H1 (cell line): ENCODE data around the gene RAB7B. TPM values are rescaled to one million over a fixed set of nuclear protein-coding genes. Genes with fewer than 3 reads are reported as not detected.

Experiments
- POLR2A ChIP-seq, 2 experiments: IDR thresholded peaks; 1 replicate in 1 of 2; 2 replicates in 1 of 2; pipeline ENCODE4 v1.6.1; 2011; ENCODE audit warnings: low read depth in 2 of 2, low read length in 2 of 2, mild to moderate bottlenecking in 2 of 2; ENCODE audit errors: control extremely low read depth in 1 of 2
- SP2 ChIP-seq: IDR thresholded peaks from 2 replicates; pipeline ENCODE4 v1.6.1; 2012; ENCODE audit warnings: mild to moderate bottlenecking, low read length, inconsistent platforms
- polyA plus RNA-seq, 7 experiments: library from polyadenylated mRNA; depleted of rRNA in 3 of 7; stranded (reverse) in 5 of 7; unstranded in 2 of 7; fragments of >200 nt in 5 of 7; fragments of 200-250 nt in 2 of 7; gene quantifications; 1 replicate in 5 of 7; 2 replicates in 1 of 7; 4 replicates in 1 of 7; pipeline versions ENCODE4 v1.2.1 to v1.2.3, GENCODE V29; 2011 to 2013; ENCODE audit warnings: missing spikeins in 2 of 7, mixed read lengths in 2 of 7
- total RNA-seq: library from RNA; stranded (reverse); fragmentation: NEBNext Ultra II Directional; extraction: Animal tissue kit (Norgen Biotek cat#: 25700); gene quantifications from 2 replicates; pipeline ENCODE4 v1.2.1, GENCODE V29; 2021

RAB7B gene
- total and polyA plus RNA-seq, 2 of the 8 experiments (the other 6 are each of a cell fraction or from before 2014, with no cell fraction given) = 0.05 TPM; not detected in 1

DNA sequence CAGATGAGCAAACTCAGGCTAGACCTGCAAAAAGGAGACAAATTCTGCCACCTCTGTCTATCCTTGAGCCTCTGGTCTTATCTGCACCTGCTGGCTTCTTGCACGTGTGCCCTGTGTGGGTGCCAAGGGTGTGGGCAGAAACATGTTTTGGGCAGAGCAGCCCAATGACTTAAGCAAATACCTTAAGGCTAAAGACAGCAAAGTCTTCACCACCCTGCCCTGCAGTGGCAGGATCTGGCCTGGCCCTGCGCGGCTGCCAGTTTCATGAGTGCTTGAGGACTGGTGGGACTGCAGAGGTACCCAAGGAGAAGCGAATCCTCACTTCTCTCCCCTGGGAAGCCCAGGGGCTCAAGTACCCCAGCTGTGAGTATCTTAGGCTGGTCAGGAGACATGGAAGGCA, 56.2 kb downstream of the RAB7B start (continued):
- no peak for TF ChIP-seq POLR2A (IDR thresholded peaks at IDR 0.05; ENCODE audit: control extremely low read depth in 1 of 2, low read depth in 2 of 2, low read length in 2 of 2)
- no peak for TF ChIP-seq SP2
